HG03095 (cell line): ENCODE measurements around the gene CDKAL1.
A peak's percentile ranks its signal among the peaks of the same experiment; 100 is the strongest.
"Not testable (repeated sequence)": the region's sequence is repeated elsewhere in the genome, so short reads cannot be mapped to it uniquely, and the experiment has no call there.

Experiments used
- ATAC-seq: cut with Tn5 transposase; IDR thresholded peaks from one replicate; pipeline ENCODE4 v1.9.1; 2021; ENCODE audit warnings: moderate library complexity; ENCODE audit not compliant: unreplicated experiment

CDKAL1 gene

DNA sequence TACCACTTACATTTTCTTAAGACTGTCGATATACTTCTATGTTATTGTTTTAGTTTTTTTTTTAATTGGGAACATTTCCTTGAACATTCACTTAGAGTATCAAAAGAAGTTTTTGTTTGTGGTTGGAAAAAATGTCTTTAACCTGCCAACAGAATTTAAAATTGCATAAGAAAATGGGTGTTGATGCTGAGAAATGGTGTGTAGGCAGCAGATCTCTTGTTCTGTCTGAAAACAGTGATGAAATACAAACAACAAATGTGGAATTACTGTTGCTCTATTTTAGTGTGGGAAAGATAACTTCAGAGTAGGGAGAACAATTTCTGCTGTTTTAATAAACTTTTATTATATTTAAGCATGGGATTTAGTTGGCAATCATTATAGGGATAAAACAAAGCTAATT lies 293.5 kb downstream of the CDKAL1 start:
- no peak for ATAC-seq

DNA sequence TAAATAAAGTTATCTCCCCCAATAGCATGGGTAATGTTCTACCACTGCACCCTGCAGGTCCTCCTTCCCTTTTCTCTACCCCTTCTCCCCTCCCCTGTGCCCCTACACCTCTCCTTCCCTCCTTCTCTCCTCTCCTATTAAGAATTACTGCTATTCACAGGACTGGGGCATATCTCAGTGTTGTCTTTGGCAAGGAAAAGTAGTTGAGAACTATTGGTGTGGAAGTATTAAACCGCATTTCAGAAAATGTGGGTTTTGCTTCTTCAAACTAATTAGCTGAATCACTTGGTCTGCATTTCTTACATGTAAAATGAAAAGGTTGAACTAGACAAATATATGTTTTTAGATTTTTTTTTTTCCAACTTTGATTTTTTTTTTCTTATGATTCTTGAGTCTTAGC lies 296.3 kb downstream of the CDKAL1 start:
- no peak for ATAC-seq

DNA sequence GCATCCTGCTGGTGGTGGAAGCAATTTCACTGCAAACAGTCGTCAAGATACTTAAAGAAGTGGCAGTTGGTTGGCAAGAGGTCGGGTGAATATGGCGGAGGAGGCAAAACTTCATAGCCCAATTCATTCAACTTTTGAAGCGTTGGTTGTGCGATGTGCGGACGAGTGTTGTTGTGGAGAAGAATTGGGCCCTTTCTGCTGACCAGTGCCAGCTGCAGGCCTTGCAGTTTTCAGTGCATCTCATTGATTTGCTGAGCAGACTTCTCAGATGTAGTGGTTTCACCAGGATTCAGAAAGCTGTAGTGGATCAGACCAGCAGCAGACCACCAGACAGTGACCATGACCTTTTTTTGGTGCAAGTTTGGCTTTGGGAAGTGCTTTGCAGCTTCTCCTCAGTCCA lies 297.0 kb downstream of the CDKAL1 start:
- not testable (repeated sequence) for ATAC-seq

DNA sequence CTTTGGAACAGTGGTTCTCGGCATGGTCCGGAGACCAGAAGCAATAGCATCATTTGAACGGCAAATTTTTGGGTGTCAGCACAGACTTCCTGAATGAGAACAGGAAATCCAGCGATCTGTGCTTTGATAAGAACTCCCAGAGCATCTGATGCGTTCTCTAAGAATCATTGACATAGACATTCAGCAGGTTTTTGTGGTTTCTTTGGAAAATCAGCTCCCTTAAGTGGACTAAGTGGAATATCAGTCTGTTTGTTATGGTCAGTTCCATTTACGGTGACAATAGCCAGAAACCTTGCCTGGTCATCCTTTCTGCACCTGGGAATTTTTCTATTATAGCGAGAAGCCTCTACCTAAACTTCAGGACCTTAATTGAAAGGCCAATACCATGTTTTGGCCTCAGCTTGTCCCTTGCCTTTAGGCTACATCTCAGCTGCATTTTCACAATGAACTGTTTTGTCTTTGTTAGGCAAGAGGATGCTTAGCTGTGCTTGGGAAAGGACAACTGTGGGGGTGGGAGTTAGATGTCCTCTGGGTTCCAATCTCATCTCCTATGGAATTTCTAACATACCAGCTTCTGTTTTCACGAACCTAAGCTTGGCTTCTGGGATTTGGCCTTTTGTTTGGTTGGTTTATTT lies 299.7 kb downstream of the CDKAL1 start:
- no peak for ATAC-seq

DNA sequence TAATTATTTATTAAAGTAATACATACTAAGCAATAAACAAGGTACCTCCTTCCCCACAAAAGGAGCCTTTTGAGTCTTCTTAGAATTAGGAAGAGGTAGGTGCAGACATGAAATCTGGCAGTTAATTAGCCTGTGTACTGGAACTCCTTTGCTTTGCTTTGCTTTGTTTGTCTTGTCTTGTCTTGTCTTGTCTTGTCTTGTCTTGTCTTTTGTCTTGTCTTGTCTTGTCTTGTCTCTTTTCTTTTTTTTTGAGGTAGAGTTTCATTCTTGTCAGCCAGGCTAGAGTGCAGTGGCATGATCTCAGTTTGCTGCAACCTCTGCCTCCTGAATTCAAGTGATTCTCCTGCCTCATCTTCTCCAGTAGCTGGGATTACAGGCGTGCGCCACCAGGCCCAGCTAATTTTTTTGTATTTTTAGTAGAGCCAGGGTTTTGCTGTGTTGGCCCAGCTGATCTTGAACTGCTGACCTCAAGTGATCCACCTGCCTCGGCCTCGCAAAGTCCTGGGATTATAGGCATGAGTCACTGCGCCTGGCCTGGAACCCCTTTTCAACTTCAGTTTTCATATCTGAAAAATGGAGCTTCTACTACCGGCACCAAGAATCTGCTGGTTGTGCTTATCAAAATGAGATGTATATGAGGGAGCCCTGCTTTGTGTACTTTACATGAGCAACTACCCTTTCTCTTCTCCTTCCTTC lies 301.2 kb downstream of the CDKAL1 start:
- ATAC-seq = no peak

DNA sequence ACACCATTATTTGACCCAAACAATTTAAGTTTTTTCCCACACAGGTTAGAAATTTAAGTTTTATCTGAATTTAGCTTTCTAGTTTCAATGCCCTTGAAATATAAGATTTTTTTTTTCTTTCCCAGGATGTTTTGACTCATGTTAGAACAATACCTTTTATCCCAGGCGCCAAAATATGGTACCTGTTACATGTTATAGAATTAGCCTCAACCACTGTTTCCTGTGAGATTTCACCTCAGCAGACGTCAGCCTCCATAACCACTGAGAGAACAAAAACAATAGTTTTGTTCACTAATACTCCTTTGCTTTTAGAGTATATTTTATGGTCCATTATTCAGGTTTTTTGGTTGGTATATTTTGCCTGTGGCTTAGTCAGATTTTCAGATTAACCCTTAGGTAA lies 302.9 kb downstream of the CDKAL1 start:
- ATAC-seq = no peak

DNA sequence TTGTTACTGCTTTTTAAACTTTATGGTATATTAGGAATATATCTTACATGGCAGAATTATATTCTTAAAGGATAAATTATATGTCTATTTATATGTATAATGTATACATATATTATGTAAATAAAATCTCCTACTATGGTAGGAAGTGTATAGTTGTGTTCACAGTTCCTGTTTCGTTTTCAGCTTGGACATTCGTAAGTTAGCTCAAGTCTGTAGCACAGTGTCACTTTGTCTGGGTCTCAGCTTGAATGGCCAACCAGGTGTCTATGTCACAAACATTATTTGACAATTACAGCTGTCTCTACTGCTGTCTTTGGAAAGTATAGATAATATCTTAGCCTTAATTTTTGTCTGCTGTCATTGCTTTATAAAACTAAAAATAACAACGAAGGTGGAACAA lies 303.9 kb downstream of the CDKAL1 start:
- ATAC-seq = no peak

DNA sequence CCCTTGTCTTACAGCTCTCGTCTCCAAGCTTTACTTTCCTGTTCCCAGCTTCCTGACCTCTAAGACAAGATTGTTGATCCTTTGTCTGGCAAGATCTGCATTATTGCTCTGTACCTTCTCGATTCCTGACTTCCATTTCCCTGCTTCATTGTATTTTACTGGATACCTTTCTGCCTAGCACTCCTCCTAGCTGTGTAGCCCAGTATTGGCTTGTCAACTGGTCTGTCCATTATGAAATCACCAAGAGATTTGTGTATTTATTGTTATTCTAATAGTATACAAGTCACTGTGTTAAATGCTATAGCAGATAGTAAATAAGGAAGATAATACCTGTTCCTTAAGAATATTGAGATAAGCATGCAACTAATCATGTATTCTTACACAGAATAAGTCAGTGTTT lies 305.4 kb downstream of the CDKAL1 start:
- no peak for ATAC-seq

DNA sequence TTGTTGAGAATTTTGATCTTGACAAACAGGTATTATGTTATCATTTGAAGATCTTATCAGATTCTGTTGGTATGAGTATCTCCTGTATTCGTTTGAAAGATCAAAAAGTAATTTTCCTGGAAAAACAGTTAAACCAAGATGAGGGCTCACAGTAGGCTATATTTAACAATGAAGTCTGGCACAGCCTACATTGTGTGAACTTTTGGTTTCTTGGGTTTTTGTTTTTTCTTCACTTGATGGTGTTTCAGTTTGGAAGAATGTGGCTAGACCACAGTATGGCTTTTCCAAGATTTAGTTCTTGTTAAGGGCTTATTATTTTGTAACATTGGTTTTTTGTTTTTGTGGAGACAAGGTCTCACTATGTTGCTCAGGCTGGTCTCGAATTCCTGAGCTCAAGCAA lies 306.4 kb downstream of the CDKAL1 start:
- ATAC-seq = no peak

DNA sequence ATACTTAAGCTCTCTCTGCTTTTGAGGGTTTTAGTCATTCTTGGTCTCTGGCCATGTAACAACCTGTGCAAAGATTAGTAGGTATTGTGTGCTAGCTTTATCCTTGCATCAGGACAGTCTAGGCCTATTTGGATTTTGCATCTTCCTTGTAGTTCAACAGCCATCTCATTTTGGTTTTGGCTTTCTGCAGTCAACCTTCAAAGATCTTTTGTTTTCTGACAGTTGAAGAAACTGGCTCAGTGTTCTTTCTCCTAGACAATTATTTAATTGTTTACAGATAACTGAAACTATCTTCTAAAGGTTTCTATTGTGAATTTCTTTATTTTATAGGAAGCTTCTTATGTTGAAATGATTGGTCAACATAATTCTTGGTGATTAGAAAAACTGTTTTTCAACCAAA lies 307.5 kb downstream of the CDKAL1 start:
- ATAC-seq = no peak

DNA sequence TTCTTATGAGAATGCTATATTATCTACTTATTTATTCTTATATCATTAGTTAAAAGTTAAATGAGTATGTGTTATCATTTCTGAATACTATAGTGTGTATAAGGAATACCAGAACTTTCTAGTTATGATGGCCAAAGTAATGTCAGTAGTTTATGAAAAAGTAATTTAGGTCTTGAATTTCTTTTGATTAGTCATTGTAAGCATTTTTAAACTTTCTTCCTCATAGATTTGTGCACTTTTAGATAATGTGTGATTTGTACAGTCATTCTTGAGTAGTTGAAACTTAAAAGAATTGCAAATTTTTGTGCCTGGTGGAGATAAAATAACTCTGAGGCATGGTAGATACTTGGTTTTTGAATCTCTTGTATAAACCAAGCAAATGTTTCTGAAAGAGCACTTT lies 311.3 kb downstream of the CDKAL1 start:
- ATAC-seq = no peak

DNA sequence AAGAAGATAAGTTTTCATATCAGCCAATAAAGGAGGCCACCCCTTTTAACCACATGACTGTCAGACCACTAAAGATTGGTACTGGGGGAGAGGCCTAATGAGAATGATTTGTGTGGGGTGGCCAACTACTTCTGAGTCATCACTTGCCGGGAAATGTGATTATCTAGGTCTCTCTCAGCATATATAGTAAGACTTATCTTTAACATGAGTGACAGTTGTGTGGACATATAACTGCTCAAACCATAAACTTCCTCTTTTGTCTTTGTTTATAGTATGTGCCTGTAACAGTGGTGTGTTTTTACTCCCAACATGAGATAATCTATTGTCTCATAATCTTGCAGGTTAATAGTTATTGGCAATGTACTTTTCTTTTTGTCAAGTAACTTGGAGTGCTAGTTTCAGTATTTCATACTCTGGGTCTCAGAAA lies 312.4 kb downstream of the CDKAL1 start:
- ATAC-seq = peak; percentile 60

DNA sequence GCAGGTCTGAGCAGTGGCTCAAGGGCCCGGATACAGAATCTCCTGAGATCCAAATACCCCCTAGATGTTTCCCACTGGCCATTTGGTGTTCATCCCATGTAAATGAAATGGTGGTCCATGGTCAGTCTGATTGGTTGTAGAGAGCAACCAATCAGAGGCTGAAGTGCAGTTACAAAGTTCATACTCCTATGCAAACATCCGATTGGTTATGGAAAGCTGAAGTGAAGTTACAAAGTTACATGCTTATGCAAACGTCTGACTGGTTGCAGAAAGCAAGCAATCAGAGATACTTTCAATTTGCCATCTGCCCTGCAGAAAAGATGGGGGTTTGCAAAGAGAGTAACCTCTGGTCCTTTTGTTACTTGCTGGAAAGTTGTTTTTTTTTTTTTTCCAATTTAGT lies 313.6 kb downstream of the CDKAL1 start:
- ATAC-seq = no peak

DNA sequence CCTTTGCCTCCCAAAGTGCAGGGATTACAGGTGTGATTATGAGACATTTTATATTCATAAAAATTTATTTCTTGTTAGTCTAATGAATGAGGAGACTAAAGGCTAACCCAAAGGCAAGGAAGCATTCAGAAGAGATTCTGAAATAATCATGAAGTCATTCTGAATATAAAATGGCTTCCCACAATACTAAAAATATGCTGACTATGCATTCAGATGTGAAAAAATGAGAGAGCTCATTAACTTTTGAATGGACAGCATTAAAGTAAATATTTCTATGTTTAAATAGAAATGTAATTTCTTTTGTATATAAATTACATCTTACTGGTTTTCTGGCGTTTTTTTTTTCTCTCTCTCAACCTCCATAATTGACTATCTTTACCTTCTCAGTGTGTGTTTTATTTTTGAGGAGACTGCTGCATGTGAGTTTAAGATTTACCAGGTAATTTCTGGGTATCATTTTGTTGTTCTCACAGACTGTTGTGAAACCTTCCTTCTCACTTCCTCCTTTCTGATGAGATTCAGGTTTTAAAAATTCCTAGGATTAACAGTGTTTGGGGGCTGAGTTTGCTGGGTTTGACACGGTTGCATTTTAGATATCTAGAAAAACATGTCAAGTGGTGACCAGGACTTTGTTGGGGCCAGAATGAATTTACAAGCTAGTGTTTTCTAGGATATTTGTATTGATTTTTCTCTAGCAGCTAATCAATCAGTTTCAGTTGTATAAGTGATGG lies 316.6 kb downstream of the CDKAL1 start:
- ATAC-seq = no peak

DNA sequence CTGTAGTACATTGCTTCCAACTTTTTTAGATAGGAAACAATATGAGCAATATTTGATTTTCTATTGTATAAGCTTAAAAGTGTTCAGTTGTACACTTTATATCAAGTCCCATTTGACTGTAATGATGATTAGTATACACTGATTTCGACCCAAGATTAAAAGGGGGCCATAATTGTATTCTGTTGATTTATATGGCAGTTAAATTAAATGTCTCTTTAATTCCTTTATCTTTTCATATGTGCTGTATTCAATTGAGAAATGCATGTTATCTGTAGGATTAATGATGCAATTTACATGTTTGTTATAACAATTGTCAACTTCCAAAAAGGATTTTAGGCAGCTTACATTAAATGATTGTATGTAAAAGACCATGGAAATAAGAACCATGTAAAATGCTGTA lies 317.5 kb downstream of the CDKAL1 start:
- ATAC-seq = no peak

DNA sequence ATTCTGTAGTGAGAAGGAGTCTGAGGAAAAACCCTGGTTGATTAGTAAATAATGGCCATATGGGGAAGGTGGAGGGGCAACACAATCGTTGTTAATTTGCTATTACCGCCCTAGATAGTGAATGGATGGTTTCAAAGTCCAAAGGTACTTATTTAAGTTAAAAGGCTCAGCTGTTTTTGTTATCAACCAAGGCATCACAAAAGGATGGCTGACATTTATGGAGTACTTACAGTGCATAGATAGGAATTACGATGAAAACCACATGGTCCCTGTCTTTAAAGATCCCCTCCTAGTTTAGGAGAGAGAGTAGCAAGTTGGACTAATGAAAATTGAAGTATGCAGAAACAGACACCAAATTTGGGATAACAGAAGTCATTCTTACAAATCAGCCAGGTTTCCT lies 319.6 kb downstream of the CDKAL1 start:
- ATAC-seq = no peak

DNA sequence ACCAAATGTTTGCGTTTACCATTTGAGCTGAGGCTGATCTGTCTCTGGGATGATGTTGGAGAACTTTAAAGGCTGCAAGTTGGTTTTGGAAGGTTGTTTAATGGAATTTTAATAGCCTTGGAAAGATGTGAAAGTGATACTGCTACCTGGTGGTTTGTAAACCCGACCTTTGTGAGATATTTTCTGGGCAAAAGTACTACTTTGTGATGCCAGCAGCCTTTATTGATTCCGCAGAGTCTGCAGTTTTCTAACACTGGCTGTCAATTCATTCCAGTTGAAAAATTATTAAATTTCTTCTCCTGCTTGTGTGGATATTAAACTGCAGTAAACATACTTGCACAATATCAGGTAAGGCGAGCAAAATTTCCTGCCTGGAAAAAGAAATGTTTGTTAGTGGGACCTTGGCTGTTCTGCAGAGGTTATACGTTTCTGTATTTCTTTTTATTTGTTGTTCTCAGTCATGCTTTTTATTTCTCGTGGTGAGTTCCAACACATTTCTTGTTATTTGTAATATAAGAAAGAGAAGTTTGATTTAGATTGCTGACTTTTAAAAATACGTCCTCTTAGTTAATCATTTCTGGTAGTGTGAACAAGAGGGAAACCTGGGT lies 322.5 kb downstream of the CDKAL1 start:
- ATAC-seq = no peak

DNA sequence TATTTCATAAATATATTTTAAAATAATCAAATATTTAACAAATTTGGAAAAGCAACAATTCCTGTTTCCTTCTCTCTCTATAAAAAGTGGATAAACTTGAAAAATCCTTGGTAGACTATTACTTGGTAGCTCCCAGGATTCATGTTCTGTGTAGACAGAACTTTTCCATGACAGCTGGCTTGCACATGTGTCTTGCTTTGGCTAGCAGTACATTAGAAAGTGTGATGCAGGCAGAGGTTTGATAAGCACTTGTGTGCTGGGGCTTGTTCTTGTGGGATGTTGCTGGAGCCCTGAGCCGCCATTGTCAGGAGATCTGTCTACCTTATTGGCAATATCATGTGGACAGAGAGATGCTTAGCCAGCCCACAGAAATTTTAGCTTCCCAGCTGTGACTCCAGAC lies 327.2 kb downstream of the CDKAL1 start:
- ATAC-seq = no peak

DNA sequence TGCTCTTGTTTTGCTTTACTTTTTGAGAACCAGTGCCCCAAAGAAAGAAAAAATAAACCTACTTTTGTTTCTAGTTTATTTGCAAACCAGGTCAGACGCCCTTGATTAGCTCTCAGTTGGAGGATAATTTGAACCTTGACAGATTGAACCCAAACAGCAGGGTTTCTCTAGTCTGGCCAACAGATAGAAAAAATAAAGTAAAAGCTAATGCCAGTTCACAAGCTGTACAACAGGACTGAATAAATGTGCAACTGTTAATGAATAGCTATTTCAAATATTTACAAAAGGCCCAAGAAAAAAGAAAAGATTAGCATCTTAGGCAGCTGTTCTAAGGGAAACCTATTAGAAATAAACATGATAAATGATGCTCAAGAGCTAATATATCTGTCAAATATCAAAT lies 331.8 kb downstream of the CDKAL1 start:
- no peak for ATAC-seq

DNA sequence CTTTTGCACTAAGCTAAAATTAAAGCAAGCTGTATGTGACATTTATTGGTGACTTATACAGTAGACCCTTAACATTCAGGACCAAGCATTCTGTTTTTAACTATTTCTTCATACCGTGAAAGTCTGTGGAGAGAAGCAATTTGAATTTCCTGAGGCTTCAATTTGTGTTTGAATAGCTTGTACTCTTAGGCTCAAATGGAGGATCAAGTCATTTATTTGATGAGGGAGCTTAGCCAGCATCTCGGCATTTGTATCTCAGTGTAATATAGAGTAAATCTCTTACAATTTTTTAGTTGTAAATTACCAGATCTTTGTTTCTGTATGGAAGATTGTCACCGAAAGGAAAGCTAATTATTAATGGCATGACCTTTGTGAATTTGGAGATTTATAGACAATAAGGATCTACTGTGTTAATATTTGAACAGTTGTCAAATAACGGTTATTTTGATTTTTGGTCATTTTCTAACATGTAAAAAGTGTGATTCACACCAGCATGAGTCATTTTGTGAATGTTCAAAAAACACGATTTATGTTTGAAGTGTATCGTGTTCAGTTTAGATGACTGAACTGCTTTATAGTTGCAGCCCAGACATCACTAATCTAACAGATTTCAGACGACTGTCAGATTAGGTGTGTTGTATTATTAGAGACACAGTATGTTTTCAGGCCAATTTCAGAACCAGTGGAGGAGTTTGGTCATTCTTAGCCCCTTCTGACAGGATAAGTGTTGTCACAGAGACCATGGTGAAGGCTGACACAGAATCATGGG lies 332.9 kb downstream of the CDKAL1 start:
- ATAC-seq = no peak
